ENCODE measurements around the gene TERT.
"Not testable (repeated sequence)": the region's sequence is repeated elsewhere in the genome, so short reads cannot be mapped to it uniquely, and the experiment has no call there.

TERT gene

DNA sequence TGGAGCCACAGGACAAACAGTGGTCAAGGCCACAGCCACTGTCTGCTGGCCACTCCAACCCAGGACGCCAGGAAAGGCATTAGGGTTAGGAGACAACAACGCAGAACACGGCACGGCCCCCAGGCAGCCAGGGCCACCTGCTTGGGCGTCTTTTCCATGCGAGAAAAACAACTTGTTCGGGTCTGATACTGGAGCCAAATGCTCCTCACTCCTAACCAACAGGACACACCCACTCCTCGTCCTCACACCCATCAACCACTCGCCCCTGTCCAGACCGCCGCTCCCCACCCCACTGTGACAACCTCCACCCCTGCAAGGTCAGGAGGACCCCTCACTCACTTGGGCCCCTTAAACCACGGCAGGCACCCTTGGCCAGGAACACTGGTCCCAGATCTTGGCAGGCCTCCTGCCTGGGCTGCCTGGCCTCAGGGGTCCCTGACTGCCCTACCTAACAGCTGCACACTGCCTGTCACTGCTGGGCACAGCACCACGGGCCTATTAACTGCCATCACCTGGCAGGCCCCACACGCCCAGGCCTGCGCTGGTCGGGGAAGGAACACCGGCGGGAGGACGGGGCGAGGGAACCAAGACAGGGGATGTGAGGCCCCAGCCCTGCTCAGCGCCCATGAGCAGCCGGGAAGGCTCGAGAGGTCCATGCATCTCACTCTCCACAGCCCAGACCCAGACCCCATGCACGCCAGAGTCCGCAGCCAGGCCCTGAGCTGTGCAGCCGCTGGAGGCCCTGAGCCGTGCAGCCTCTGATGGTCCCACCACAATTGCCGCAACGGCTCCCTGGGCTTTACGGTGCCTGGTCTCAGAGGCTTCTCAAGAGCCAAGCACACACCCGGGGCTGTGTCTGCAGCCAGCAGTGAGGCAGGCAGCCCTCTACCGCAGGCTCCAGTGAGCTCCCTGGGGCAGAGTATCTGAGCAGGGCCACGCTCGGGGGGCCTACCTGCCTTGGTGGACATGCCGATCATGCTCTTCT is 36.3 kb upstream of the TERT start:
- no peak for DNase-seq (ENCODE audit: low read depth)

DNA sequence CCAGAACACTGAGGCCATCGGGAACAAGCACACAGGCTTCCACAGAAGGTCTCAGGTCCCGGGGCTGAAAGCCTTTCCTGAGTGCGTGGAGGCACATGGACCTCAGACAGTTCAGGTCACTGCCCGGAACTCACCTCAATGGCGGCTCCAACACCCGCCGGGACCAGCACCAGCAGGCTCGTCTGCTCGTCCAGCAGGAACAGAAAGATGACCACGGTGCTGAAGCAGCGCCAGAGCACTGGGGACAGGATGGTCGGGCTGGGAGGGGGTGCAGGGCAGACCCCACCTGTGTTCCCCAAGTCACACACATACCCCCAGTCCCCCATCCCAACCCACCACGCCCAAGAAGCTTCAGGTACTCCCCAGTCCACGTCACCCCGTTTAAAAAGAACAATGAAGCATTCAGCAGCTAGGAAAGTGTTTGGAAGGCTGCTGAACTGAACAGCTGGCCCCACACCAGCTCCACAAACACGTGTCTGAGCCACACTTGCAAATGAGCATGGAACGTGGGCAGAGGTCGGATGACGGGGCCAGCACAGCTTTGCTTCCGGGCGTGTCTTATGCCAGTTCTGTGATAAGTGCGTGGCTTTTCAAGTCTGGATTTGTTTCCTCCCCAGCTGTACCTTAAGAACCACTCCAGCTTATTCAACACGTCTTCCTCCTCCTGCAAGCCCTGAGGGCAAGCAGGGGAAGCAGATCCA is 35.4 kb upstream of the TERT start:
- DNase-seq (ENCODE audit: low read depth) = no peak

DNA sequence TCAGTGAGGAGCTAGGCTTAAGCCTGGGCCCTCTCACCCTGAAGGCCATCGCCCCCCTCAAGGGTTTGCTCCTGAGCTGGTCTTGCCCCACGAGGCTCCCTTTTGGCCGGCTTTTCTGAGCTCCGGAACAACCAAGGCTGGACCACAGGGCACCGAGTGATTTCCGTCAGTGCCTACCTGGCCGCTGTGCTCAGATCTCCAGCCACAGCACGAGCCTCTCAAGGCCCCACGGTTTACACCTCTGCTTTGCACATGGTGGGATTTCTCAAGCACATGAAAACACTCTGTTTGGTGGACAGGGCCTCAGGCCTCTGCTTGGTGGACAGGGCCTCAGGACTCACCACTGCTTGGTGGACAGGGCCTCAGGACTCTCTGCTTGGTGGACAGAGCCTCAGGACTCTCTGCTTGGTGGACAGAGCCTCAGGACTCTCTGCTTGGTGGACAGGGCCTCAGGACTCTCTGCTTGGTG is 34.3 kb upstream of the TERT start:
- no peak for DNase-seq (ENCODE audit: low read depth)

DNA sequence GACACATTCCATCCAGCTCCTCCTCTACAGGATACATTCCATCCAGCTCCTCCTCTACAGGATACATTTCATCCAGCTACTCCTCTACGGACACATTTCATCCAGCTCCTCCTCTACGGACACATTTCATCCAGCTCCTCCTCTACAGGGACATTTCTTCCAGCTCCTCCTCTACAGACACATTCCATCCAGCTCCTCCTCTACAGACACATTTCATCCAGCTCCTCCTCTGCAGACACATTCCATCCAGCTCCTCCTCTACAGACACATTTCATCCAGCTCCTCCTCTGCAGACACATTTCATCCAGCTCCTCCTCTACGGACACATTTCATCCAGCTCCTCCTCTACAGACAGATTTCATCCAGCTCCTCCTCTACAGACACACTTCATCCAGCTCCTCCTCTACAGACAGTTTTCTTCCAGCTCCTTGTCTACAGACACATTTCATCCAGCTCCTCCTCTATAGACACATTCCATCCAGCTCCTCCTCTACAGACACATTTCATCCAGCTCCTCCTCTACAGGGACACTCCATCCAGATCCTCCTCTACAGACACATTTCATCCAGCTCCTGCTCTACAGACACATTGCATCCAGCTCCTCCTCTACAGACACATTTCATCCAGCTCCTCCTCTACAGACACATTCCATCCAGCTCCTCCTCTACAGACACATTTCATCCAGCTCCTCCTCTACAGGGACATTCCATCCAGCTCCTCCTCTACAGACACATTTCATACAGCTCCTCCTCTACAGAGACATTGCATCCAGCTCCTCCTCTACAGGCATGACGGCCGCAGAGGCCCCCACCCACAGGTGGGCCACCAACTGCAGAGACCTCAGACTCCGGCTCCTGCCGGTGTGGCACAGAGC is 33.6 kb upstream of the TERT start:
- peak; percentile 35 for DNase-seq (ENCODE audit: low read depth)

DNA sequence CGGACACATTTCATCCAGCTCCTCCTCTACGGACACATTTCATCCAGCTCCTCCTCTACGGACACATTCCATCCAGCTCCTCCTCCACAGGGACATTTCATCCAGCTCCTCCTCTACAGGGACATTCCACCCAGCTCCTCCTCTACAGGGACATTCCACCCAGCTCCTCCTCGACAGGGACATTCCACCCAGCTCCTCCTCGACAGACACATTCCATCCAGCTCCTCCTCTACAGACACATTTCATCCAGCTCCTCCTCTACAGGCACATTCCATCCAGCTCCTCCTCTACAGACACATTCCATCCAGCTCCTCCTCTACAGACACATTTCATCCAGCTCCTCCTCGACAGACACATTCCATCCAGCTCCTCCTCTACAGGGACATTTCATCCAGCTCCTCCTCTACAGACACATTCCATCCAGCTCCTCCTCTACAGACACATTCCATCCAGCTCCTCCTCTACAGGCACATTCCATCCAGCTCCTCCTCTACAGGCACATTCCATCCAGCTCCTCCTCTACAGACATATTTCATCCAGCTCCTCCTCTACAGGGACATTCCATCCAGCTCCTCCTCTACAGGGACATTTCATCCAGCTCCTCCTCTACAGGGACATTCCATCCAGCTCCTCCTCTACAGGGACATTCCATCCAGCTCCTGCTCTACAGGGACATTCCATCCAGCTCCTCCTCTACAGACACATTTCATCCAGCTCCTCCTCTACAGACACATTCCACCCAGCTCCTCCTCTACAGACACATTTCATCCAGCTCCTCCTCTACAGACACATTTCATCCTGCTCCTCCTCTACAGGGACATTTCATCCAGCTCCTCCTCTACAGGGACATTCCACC is 32.3 kb upstream of the TERT start:
- peak; percentile 29 for DNase-seq (ENCODE audit: low read depth)

DNA sequence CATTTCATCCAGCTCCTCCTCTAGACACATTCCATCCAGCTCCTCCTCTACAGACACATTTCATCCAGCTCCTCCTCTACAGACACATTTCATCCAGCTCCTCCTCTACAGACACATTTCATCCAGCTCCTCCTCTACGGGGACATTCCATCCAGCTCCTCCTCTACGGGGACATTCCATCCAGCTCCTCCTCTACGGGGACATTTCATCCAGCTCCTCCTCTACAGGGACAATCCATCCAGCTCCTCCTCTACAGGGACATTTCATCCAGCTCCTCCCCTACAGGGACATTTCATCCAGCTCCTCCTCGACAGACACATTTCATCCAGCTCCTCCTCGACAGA is 31.6 kb upstream of the TERT start:
- DNase-seq (ENCODE audit: low read depth) = not testable (repeated sequence)

DNA sequence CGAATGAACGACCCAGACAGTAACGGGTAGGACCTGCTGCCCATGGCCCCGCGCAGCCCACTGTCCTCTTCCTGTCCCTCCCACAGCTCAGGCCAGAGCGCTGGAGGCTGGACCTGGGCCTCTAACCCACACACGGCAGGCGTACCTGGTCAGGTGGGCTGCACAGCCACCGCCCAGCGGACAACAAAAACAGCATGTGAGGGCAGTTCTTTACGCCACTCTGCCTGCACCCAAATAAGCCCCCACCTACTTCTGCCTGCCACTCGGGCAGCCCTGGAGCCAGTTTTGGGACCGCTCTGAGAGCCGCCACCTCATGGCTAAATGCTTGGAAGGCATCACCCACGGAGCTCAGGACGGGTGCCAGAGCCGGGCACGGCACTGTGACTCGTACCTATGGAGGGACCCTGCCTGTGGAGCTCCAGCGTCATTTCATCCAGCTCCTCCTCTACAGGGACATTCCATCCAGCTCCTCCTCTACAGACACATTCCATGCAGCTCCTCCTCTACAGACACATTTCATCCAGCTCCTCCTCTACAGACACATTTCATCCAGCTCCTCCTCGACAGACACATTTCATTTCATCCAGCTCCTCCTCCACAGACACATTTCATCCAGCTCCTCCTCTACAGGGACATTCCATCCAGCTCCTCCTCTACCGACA is 31.1 kb upstream of the TERT start:
- no peak for DNase-seq (ENCODE audit: low read depth)

DNA sequence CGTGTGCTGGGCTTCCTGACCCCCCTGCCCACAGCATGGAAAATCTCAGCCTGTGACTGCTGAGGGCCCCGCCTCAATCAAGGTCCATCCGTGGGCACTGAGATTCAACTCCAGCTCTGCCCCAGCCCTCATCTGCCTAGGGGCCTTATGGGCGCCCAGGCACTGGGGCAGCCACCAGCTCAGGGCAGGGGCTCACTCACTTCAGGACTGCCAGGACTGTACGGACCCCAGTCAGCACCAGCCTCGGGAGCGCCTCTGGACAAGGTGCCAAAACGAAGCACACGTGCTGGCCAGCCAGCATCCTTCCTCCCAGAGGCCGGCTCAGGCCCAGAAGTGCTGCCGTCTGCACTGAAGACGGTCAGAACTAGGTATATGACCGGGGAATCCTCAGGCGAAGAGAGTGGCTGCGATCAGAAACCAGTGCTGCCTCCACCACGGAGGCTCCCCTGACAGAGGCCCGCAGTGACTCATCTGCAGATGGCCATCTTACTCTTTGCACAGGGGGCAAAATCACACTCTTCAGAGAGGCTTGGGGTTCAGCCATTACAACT is 30.4 kb upstream of the TERT start:
- no peak for DNase-seq (ENCODE audit: low read depth)

DNA sequence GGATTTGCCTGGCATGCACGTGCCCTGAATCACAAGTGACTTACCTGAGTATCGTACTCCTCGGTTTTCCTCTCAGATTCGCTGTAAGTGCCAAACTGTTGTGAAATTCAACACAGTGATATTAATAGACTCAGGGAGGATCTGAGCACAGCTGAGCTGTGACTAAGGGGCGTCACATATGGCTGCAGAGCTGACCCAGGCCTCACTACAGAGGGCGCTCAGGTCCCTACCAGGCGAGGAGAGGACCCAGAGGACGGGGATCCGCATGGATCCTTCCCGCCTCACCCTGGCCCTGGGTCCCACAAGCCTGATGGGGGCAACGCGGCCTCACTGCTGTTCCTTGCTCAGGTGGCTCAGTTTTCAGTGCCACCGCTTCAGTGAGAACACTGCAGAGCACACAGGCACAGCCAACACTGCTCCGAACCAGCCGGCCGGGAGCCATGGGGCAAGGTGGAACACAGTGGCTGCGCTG is 29.9 kb upstream of the TERT start:
- DNase-seq (ENCODE audit: low read depth) = no peak

DNA sequence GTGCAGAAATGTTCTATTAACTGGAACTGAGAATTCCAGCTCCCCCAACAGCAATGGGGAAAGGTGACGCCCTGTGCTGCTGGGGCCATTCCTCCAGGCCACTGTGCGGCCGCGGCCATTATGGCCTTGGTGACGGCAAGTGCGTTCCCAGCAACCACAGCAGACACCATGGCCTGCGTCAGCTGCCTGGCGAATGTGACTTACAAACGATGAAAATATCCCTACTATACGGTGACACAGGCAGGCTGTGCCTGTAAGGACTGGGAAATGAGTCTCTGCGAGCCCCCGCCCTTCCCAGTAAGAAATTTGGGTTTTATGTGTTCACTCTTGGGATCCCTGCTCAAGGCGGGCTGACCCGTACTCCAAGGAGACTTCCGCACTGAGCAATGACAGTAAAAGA is 29.4 kb upstream of the TERT start:
- DNase-seq (ENCODE audit: low read depth) = no peak

DNA sequence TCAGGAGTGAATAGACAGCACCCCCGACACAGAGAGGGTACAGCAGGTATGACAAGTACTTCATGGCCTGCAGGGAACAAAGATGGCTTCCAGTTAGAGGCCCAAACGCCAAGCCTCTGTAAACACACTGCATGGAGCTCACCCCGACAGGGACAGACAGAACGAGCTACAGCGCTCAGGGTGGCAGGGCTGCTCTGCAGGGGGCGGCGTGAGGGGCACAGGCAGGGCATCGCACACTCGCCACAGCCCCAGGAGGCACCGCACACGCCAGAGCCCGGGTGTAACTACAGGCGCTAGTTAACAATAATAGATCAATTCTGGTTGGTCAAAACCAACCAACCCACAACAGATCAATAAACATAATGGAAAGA is 28.9 kb upstream of the TERT start:
- no peak for DNase-seq (ENCODE audit: low read depth)

DNA sequence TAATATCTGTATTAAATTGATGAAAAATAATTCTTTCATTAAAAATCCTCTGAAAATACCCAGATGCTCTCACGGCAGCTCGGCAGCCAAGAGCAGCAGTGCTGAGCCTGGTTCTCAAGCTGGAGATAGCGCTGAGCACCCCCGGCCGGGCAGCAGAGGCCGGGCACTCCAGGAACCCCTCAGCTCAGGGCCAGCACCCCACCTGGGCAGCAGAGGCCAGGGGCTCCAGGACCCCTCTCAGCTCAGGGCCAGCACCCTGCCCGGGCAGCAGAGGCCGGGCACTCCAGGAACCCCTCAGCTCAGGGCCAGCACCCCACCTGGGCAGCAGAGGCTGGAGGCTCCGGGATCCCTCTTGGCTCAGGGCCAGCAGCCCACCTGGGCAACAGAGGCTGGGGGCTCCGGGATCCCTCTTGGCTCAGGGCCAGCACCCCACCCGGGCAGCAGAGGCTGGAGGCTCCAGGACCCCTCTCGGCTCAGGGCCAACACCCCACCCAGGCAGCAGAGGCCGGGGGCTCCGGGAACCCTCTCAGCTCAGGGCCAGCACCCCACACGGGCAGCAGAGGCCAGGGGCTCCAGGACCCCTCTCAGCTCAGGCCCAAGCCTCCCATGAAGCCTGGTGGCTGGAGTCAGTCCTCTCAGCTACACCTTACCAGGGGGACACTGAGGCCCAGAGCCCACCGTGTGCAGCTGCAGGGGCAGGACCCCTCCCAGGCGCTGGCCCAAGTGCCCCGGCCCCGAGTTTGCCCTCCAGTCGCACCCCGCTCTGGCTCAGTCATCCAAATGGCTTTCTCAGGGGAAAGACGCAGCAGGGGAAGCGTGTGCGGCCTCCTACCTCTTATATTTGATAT is 28.3 kb upstream of the TERT start:
- no peak for DNase-seq (ENCODE audit: low read depth)

DNA sequence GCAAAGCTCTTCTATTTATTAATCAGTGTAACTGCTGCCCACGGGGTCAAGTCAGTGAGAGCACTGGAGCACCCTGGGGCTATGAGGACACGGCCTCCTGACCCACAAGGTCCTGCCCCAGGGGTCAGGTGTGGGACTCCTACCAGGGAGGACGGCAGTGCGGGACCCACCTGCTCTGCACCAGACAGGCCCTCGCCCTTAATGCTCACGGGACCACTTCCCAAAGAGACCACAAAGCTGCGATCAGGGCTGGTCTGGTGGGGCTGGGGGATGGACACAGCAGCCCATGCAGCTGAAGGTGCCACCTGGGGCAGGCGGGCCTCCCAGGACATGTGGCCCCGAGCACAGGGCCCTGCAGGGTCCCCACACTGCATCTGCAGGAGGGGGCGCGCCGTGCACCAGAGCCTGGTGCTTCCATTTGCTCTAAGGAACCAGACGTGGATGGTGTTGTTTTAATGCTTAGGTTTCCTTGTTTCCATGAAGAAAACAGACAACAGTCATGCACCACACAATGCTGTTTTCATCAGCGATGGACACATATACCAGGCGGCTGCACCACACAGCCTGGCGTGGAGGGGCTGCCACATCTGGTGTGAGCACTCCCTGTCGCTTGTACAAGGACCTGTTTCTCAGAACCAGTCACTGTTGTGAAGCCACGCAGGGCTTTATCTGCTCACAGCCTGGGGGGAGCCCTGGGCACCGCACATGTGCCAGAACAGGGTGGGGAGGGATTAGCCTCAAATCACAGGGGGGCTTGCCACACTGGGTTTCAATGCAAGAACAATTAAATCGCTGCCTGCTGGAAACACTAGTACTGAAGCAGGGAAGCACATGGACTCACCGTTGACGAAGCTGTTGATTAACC is 27.4 kb upstream of the TERT start:
- DNase-seq (ENCODE audit: low read depth) = no peak

DNA sequence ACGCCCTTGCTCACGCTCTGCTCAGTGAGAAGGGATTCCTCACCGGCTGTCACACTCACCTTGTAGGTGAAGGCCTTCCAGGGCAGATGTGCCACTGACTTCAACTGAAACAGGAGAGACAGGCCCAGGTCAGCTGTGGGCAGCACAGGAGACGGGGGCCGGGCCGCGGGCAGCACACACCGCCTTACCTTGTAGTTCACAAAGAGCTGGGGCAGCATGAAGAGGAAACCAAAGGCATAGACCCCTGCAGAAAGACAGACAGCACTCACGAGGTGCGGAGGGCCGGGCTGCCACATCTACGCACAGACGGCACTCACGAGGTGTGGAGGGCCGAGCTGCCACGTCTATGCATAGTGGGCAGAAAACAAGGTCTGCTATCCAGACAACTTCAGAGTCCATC is 26.7 kb upstream of the TERT start:
- DNase-seq (ENCODE audit: low read depth) = no peak

DNA sequence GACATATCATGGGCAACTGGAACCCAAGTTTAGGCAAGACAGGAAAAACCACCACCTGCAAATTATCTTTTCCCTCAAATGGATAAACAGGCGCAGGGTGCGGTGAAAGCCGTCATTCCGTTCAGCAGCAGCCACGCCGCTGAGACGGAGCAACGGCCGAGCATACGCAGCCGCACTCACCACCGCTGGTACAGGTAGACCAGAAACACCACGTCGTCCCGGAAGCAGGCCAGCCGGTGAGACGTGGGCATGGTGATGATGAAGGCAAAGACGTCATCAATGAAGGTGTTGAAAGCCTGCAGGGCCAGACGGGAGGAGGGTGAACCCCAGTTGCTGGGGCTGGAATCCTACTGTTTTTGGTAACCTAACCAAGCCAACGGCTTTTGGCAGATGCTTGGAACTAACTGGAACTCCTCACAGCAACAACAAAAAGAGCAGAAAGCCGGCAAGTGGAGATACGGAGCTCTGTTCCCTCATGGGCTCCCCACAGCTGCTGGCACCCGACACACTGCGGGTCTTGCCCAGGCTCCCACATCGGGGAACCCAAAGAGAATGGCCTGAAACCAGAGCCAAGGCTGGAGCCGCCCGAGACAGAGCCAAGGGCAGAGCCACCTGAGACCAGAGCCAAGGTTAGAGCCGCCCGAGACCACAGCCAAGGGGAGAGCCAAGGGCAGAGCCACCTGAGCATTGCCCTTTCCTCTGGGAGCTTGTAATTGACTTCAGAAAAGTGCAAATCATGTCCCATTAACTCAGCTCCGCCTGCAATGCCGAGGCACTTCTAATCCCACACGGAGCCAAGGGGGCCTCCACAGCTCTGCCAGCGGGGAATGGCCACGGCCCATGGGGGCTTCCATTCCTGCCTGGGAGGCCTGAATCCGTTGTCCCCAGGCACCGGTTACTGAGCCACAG is 25.8 kb upstream of the TERT start:
- DNase-seq (ENCODE audit: low read depth) = no peak

DNA sequence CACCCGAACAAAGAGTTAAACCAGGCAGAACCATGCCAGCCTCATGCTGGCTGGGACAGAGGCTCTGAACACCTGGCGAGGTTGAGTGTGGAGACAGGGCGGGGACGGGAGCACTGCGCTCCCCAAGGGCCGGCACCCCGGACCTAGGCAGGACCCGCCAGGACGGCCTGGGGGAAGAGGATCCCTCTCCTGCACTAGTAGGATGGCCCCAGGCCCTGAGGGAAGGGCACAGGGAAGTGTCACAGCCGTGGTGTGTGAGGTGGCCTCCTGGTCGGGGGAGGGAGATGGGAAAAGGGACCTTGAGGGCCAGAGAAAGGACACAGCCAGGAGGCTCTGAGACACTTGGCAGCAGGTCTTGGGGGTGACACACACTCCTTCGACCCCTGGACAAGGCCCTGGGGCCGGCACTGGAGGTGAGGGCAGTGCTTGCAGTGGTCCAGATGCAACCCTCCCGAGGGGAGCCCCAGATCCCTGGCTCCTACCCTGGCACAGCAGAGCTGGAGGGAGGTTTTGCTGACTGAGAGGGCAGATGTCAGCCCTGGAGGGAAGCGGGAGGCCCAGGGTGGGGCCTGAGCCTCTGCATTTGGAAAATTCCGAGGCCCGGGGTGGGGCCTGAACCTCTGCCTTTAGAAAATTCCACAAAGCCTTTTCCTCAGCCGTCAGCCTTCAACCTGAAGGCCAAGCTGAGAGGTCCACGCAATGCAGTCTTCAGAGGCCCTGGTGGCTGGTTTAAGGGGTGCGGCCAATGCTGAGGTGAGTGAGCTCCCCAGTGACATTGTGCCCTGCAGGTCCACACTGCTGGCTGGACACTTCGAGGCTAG is 24.8 kb upstream of the TERT start:
- no peak for DNase-seq (ENCODE audit: low read depth)
